NB4 (cell line): Measurements from ENCODE around the gene C1QTNF3.
"Not testable (repeated sequence)": the region's sequence is repeated elsewhere in the genome, so short reads cannot be mapped to it uniquely, and the experiment has no call there.

Experiments used
- MYC ChIP-seq: IDR thresholded peaks from 2 replicates; pipeline ENCODE4 v1.6.1; 2011; ENCODE audit warnings: low read depth, low read length
- POLR2A ChIP-seq: IDR thresholded peaks from 2 replicates; pipeline ENCODE4 v1.6.1; 2011; ENCODE audit warnings: mild to moderate bottlenecking; ENCODE audit not compliant: insufficient read length; ENCODE audit errors: extremely low read depth
- TF ChIP-seq, protein P1 (sequence below): IDR thresholded peaks from one replicate; pipeline ENCODE4 v1.5.1; 2012; ENCODE audit warnings: low read depth, low read length

DNA sequence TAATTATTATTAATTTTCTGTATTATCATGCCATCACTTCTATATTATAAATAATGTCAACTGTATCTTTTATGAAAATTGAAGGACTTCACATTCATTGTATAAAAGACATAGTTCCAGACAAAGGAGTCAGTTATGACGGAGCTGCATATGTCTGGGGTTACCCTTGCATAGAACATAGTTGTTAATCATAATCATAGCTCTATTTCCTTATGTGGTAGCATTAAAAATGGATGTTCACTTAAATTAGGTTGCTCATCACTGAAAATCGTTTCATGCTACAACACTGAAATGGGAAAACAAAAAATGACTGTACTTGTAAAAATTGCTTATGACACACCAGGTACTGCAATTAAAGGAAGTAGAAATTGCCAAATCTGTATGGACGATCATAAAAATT is 46.8 kb upstream of the C1QTNF3 start:
- TF ChIP-seq, protein P1, sequence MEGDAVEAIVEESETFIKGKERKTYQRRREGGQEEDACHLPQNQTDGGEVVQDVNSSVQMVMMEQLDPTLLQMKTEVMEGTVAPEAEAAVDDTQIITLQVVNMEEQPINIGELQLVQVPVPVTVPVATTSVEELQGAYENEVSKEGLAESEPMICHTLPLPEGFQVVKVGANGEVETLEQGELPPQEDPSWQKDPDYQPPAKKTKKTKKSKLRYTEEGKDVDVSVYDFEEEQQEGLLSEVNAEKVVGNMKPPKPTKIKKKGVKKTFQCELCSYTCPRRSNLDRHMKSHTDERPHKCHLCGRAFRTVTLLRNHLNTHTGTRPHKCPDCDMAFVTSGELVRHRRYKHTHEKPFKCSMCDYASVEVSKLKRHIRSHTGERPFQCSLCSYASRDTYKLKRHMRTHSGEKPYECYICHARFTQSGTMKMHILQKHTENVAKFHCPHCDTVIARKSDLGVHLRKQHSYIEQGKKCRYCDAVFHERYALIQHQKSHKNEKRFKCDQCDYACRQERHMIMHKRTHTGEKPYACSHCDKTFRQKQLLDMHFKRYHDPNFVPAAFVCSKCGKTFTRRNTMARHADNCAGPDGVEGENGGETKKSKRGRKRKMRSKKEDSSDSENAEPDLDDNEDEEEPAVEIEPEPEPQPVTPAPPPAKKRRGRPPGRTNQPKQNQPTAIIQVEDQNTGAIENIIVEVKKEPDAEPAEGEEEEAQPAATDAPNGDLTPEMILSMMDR = not testable (repeated sequence)
- TF ChIP-seq POLR2A, MYC: not testable (repeated sequence)
